Stimulated activated CD4-positive, alpha-beta T cell treated with anti-CD3 and anti-CD28 coated beads, Interleukin-4, amount 100 ng/mL, for 4 hours (primary cell): ENCODE results near the gene CHMP6.

ENCODE experiments used
- DNase-seq, 2 experiments: peaks; one replicate each; pipeline ENCODE4 v3.0.0-alpha.2; 2020

The CHMP6 gene

GRCh38 chr17:81032641-81033480 lies 41.2 kb downstream of the CHMP6 start:
- no peak for DNase-seq

GRCh38 chr17:81033535-81034167 lies 42.0 kb downstream of the CHMP6 start:
- no peak for DNase-seq

GRCh38 chr17:81034168-81034777 lies 42.6 kb downstream of the CHMP6 start:
- no peak for DNase-seq

- peak; percentile 96 to 100 for DNase-seq
These were observed 43.3 kb downstream of the CHMP6 start, which contains the start of gene BAIAP2 for GRCh38 chr17:81034779-81035520. TSS of gene BAIAP2 (plus strand) at chr17:81035151. CDS start at chr17:81035255, 104 bp downstream.

- DNase-seq, result peak in 1 of 2 experiments; percentile 22
These were observed 44.0 kb downstream of the CHMP6 start for GRCh38 chr17:81035521-81036196.

GRCh38 chr17:81036197-81036941 lies 44.7 kb downstream of the CHMP6 start:
- DNase-seq, result no peak

GRCh38 chr17:81037026-81037797 lies 45.6 kb downstream of the CHMP6 start:
- no peak for DNase-seq

GRCh38 chr17:81037798-81038733 lies 46.4 kb downstream of the CHMP6 start:
- DNase-seq, result no peak

GRCh38 chr17:81039096-81039495 lies 47.5 kb downstream of the CHMP6 start:
- DNase-seq, result no peak

GRCh38 chr17:81039854-81040758 lies 48.5 kb downstream of the CHMP6 start:
- no peak for DNase-seq

GRCh38 chr17:81040791-81041337 lies 49.2 kb downstream of the CHMP6 start:
- no peak for DNase-seq

GRCh38 chr17:81042606-81043005 lies 51.0 kb downstream of the CHMP6 start:
- DNase-seq, result no peak

- no peak for DNase-seq
These were observed 51.7 kb downstream of the CHMP6 start for GRCh38 chr17:81043319-81043724.

- DNase-seq, result no peak
These were observed 52.2 kb downstream of the CHMP6 start for GRCh38 chr17:81043725-81044427.

- DNase-seq, result no peak
These were observed 52.8 kb downstream of the CHMP6 start for GRCh38 chr17:81044428-81044763.

GRCh38 chr17:81044764-81045589 lies 53.3 kb downstream of the CHMP6 start:
- DNase-seq, result no peak

- DNase-seq, result no peak
These were observed 54.0 kb downstream of the CHMP6 start for GRCh38 chr17:81045590-81046095.
